MM.1S (cell line): ENCODE data around the gene RPS29.

Source experiments
- CTCF ChIP-seq: fragments of 300-600 bp; sonication (generic); IDR thresholded peaks from 2 replicates; pipeline ENCODE4 v1.5.1; 2016; ENCODE audit warnings: antibody characterized with exemption, low read length, mixed read lengths
- EZH2 ChIP-seq: fragments of 300-600 bp; sonication (generic); optimal IDR thresholded peaks from 2 replicates; pipeline ENCODE3; 2017; ENCODE audit warnings: low read depth, mild to moderate bottlenecking, antibody characterized with exemption, low read length, mixed read lengths

- TF ChIP-seq CTCF, result no peak
- no peak for TF ChIP-seq EZH2
Observed at GRCh38 chr14:49594347-49595091, 8.3 kb upstream of the RPS29 start.
